Measurements from ENCODE around the gene ZNF500. TPM values are rescaled to one million over a fixed set of nuclear protein-coding genes. Genes with fewer than 3 reads are reported as not detected.

The ZNF500 gene
- total and polyA plus RNA-seq, 10 of the 15 experiments (the other 5 are each of a cell fraction or from before 2014, with no cell fraction given), result 0.99 to 13.1 (median 5.5) TPM

- TF ChIP-seq, protein P1, sequence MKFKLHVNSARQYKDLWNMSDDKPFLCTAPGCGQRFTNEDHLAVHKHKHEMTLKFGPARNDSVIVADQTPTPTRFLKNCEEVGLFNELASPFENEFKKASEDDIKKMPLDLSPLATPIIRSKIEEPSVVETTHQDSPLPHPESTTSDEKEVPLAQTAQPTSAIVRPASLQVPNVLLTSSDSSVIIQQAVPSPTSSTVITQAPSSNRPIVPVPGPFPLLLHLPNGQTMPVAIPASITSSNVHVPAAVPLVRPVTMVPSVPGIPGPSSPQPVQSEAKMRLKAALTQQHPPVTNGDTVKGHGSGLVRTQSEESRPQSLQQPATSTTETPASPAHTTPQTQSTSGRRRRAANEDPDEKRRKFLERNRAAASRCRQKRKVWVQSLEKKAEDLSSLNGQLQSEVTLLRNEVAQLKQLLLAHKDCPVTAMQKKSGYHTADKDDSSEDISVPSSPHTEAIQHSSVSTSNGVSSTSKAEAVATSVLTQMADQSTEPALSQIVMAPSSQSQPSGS (IDR thresholded peaks at IDR 0.05; ENCODE audit: low read length), result no peak
- TF ChIP-seq POLR2AphosphoS2 (IDR thresholded peaks at IDR 0.05; ENCODE audit: low read depth, low read length) (no peak), ZNF24 (IDR thresholded peaks at IDR 0.05) (no peak), SMARCA5 (IDR thresholded peaks at IDR 0.05) (no peak), NR2F1 (conservative IDR thresholded peaks at IDR 0.05) (no peak), ZBTB33 (IDR thresholded peaks at IDR 0.05) (no peak)
Measured at GRCh38 chr16:4724661-4725270, 42.2 kb downstream of the ZNF500 start (continued).

DNA sequence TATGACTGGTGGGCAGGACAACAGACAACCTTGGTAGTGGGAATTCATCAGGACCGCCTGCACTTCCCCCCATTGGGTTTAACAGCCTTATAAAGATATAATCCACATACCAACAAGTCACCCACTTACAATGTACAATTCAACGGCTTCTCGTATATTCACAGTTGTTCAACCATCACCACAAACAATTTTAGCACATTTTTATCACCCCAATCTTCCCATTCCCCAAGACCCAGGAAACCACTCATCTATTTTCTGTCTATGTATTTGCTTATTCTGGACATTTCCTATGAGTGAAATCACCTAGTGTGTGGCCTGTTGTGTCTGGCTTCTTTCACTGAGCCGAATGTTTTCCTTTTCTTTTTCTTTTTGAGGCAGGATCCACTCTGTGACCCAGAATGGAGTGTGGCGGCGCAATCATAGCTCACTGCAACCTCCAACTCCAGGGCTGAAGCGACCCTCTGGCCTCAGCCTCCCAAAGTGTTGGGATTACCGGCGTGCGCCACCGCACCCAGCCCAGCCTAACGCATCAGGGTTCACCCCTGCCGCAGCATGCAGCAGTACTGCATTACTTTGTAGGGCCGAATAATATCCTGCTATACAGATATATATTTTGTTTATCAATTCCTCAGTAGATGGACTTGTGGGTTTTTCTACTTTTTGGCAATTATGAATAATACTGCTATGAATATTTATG lies 43.7 kb downstream of the ZNF500 start:
- ATAC-seq, result no peak
- no peak overlapping the region for H3K9ac ChIP-seq (ENCODE audit: control insufficient read depth, insufficient read depth, low read length)
- SMC1A ChIA-PET (ENCODE audit: uncharacterized antibody, unreplicated experiment), result no interaction called here
- intact Hi-C loops (cut with micrococcal nuclease; ENCODE audit: unreplicated experiment) (no loop called here), in situ Hi-C loops (cut with MboI) (no loop called here)
- BruUV-seq (replicated peaks), result no TSS peak
- FAIRE-seq, result no peak
- WGBS (ENCODE audit: insufficient coverage, insufficient replicate concordance, low lambda C conversion rate, missing lambda C conversion rate), result 93% methylated on average over 14 of the region's 14 CpGs
- DNase-seq (ENCODE audit: low read depth, low spot score), result no peak
- H3K27me3 ChIP-seq (replicated peaks in 1 of 2; ENCODE audit: control insufficient read depth in 2 of 2, insufficient read depth in 2 of 2, low read length in 1 of 2), result no peaks in the 10 kb centered on the region
- no peak overlapping the region for H2AFZ ChIP-seq (ENCODE audit: control insufficient read depth, low read depth, low read length)
- H3K4me2 ChIP-seq (ENCODE audit: control insufficient read depth, insufficient read depth), result no peak overlapping the region
- POLR2A ChIA-PET, result no interaction called here
- CTCF ChIA-PET, result interaction anchor here (0.6 kb wide), 1 partner anchor 232 kb away, joined by 3 read pairs; no protein-coding TSS in a partner anchor
- H4K20me1 ChIP-seq (ENCODE audit: control insufficient read depth, insufficient read depth), result no peaks in the 10 kb centered on the region
- peaks cover 7% of the 10 kb centered on the region; the same call in 1 of the 2 replicates for H3K4me1 ChIP-seq (ENCODE audit: control insufficient read depth, insufficient read depth, low read length)
- H3K79me2 ChIP-seq (ENCODE audit: control insufficient read depth, insufficient read depth, low read length), result no peaks in the 10 kb centered on the region
- no peak overlapping the region for H3K27ac ChIP-seq (ENCODE audit: control insufficient read depth, insufficient read depth)
- peaks cover 0 to 2% of the 10 kb centered on the region in 2 experiments; a peak in 2 of 4 replicates for H3K36me3 ChIP-seq (ENCODE audit: control insufficient read depth in 2 of 2, insufficient read depth in 2 of 2, low read length in 1 of 2)
- RAD21 ChIA-PET (ENCODE audit: unreplicated experiment), result interaction anchor here (0.6 kb wide), 1 partner anchor 140 kb away, joined by 4 read pairs; no protein-coding TSS in a partner anchor
- no peak overlapping the region for H3K4me3 ChIP-seq
- H3K9me3 ChIP-seq (replicated peaks; ENCODE audit: control insufficient read depth, insufficient read depth, low read length), result no peaks in the 10 kb centered on the region
- TF ChIP-seq IRF3 (IDR thresholded peaks at IDR 0.05) (no peak), STAT3 (IDR thresholded peaks at IDR 0.05; ENCODE audit: low read depth, low read length) (no peak), PML (IDR thresholded peaks at IDR 0.05; ENCODE audit: low read length) (no peak), MYB (IDR thresholded peaks at IDR 0.05; ENCODE audit: borderline replicate concordance, low read depth, low read length) (no peak), MEF2A (IDR thresholded peaks at IDR 0.05; ENCODE audit: insufficient read depth, low read depth, low read length) (no peak), ZBTB33 (IDR thresholded peaks at IDR 0.05) (no peak), IRF4 (IDR thresholded peaks at IDR 0.05; ENCODE audit: low read depth, low read length) (no peak), FOS (IDR thresholded peaks at IDR 0.05; ENCODE audit: borderline replicate concordance, extremely low read depth, insufficient read length) (no peak)
